Peyer's patch (tissue), 4 donors: ENCODE data around the gene LRRC30. TPM values are rescaled to one million over a fixed set of nuclear protein-coding genes. Genes with fewer than 3 reads are reported as not detected.

Experiments
- DNase-seq, 3 donors: peaks; one replicate each; pipeline ENCODE4 v3.0.0-alpha.2; 2017 to 2019
- H3K27ac ChIP-seq, 4 donors: fragments of 200-600 bp; sonication (generic); one replicate each; pipeline ENCODE4 v1.5.1; 2016 to 2019
- H3K27me3 ChIP-seq, 2 donors: fragments of 200-600 bp; sonication (generic); one replicate each; pipeline ENCODE4 v1.5.1; 2019
- H3K36me3 ChIP-seq, 3 donors: fragments of 200-600 bp; sonication (generic); one replicate each; pipeline ENCODE4 v1.5.1; 2016 to 2019
- H3K4me1 ChIP-seq, 4 donors: fragments of 200-600 bp; sonication (generic); one replicate each; pipeline ENCODE4 v1.5.1; 2016 to 2019
- H3K4me3 ChIP-seq, 4 donors: fragments of 200-600 bp; sonication (generic); 1 replicate in 3 of 4; 2 replicates in 1 of 4; pipeline ENCODE4 v1.5.1; 2016 to 2019; ENCODE audit warnings: mild to moderate bottlenecking in 1 of 4
- H3K9me3 ChIP-seq, 4 donors: fragments of 200-600 bp; sonication (generic); one replicate each; pipeline ENCODE4 v1.5.1; 2016 to 2019; ENCODE audit warnings: mild to moderate bottlenecking in 1 of 4
- CTCF ChIP-seq, 6 experiments: fragments of 450-650 bp in 4 of 6; fragments of 200-600 bp in 2 of 6; sonication (generic) in 1 of 6; IDR thresholded peaks; one replicate each; pipeline ENCODE4 v1.5.1; 2017 to 2019; ENCODE audit warnings: antibody characterized with exemption in 6 of 6, mild to moderate bottlenecking in 3 of 6, moderate library complexity in 1 of 6
- POLR2A ChIP-seq, 2 donors: fragments of 450-650 bp; IDR thresholded peaks; one replicate each; pipeline ENCODE4 v1.5.1; 2017; ENCODE audit warnings: antibody characterized with exemption in 2 of 2, mild to moderate bottlenecking in 2 of 2, moderate library complexity in 2 of 2
- total RNA-seq, 4 donors: library from RNA; depleted of rRNA; stranded (reverse); fragments of >200 nt; gene quantifications; one replicate each; pipeline ENCODE4 v1.1.0, GENCODE V29; 2016

The LRRC30 gene
- total RNA-seq, 4 donors from 2014 or later = not detected

- no peak for TF ChIP-seq CTCF (IDR thresholded peaks at IDR 0.05)
- no peak for TF ChIP-seq POLR2A (IDR thresholded peaks at IDR 0.05)
Measured at GRCh38 chr18:7205346-7205745, 25.5 kb upstream of the LRRC30 start.

GRCh38 chr18:7206217-7206616 is 24.7 kb upstream of the LRRC30 start:
- Histone ChIP-seq H3K4me3 (no peak overlapping the region), H3K27ac (no peak overlapping the region), H3K27me3 (no peaks in the 10 kb centered on the region), H3K9me3 (no peaks in the 10 kb centered on the region), H3K4me1 (no peaks in the 10 kb centered on the region), H3K36me3 (no peaks in the 10 kb centered on the region)
- TF ChIP-seq CTCF (IDR thresholded peaks at IDR 0.05) = no peak
- no peak for TF ChIP-seq POLR2A (IDR thresholded peaks at IDR 0.05)
- no peak for DNase-seq

More at GRCh38 chr18:7205346-7205745, 25.5 kb upstream of the LRRC30 start:
- Histone ChIP-seq H3K27me3 (no peaks in the 10 kb centered on the region), H3K27ac (peak overlapping the region in 3 of 4 donors; percentile 21 to 35 (median 31)), H3K9me3 (no peaks in the 10 kb centered on the region), H3K4me3 (no peak overlapping the region), H3K36me3 (no peaks in the 10 kb centered on the region), H3K4me1 (no peaks in the 10 kb centered on the region)
- DNase-seq = no peak

GRCh38 chr18:7207366-7207915 is 23.4 kb upstream of the LRRC30 start:
- H3K27me3 ChIP-seq = no peaks in the 10 kb centered on the region
- no peak overlapping the region for H3K27ac ChIP-seq
- no peak for TF ChIP-seq CTCF (IDR thresholded peaks at IDR 0.05)
- TF ChIP-seq POLR2A (IDR thresholded peaks at IDR 0.05) = no peak
- H3K36me3 ChIP-seq = no peaks in the 10 kb centered on the region
- H3K4me1 ChIP-seq = no peaks in the 10 kb centered on the region
- DNase-seq = no peak
- no peak overlapping the region for H3K4me3 ChIP-seq
- no peaks in the 10 kb centered on the region for H3K9me3 ChIP-seq

- no peak for TF ChIP-seq POLR2A (IDR thresholded peaks at IDR 0.05)
- peak in 4 of 6 experiments; percentile 20 to 58 (median 55) for TF ChIP-seq CTCF (IDR thresholded peaks at IDR 0.05)
- H3K27ac ChIP-seq = no peak overlapping the region
- no peak overlapping the region for H3K4me3 ChIP-seq
- H3K4me1 ChIP-seq = no peaks in the 10 kb centered on the region
- H3K36me3 ChIP-seq = no peaks in the 10 kb centered on the region
- no peaks in the 10 kb centered on the region for H3K27me3 ChIP-seq
- no peaks in the 10 kb centered on the region for H3K9me3 ChIP-seq
- DNase-seq = peak in 1 of 3 donors; percentile 49
Measured at GRCh38 chr18:7221424-7222155, 9.3 kb upstream of the LRRC30 start.

- DNase-seq = no peak
- TF ChIP-seq POLR2A (IDR thresholded peaks at IDR 0.05) (no peak), CTCF (IDR thresholded peaks at IDR 0.05) (no peak)
Measured at GRCh38 chr18:7224198-7224597, 6.7 kb upstream of the LRRC30 start.

More at GRCh38 chr18:7224198-7224597, 6.7 kb upstream of the LRRC30 start:
- H3K27me3 ChIP-seq = no peaks in the 10 kb centered on the region
- H3K36me3 ChIP-seq = no peaks in the 10 kb centered on the region
- no peak overlapping the region for H3K27ac ChIP-seq
- H3K9me3 ChIP-seq = no peaks in the 10 kb centered on the region
- H3K4me3 ChIP-seq = no peak overlapping the region
- no peaks in the 10 kb centered on the region for H3K4me1 ChIP-seq
